AG04449 (cell line): ENCODE data around the gene LILRA5.
"Not testable (repeated sequence)": the region's sequence is repeated elsewhere in the genome, so short reads cannot be mapped to it uniquely, and the experiment has no call there.

Experiments
- CTCF ChIA-PET: fragments of 350-600 bp; formaldehyde crosslinking; extraction: SDS; loops from one replicate; lab custom pipeline; 2021; ENCODE audit warnings: antibody characterized with exemption; lab: Yijun Ruan, JAX
- POLR2A ChIA-PET: fragments of 400-600, 350-600 bp; formaldehyde crosslinking; extraction: SDS; loops from one replicate; lab custom pipeline; 2020; ENCODE audit warnings: antibody characterized with exemption, inconsistent platforms; lab: Yijun Ruan, JAX
- DNase-seq: peaks from one replicate; pipeline ENCODE4 v3.0.0-alpha.2; 2010; ENCODE audit warnings: low read depth, low spot score
- H3K4me3 ChIP-seq: 2 replicates; pipeline ENCODE4 v1.5.1; 2011; ENCODE audit warnings: low read depth, mild to moderate bottlenecking, control low read depth, low read length
- TF ChIP-seq, protein P1 (sequence below): IDR thresholded peaks from one replicate; pipeline ENCODE4 v1.5.1; 2011; ENCODE audit warnings: mild to moderate bottlenecking, moderate library complexity, low read length, control low read depth, inconsistent platforms; ENCODE audit not compliant: insufficient read depth; ENCODE audit errors: missing control alignments

Gene LILRA5

GRCh38 chr19:54325631-54326030 lies 12.7 kb upstream of the LILRA5 start:
- no peak for DNase-seq
- TF ChIP-seq, protein P1, sequence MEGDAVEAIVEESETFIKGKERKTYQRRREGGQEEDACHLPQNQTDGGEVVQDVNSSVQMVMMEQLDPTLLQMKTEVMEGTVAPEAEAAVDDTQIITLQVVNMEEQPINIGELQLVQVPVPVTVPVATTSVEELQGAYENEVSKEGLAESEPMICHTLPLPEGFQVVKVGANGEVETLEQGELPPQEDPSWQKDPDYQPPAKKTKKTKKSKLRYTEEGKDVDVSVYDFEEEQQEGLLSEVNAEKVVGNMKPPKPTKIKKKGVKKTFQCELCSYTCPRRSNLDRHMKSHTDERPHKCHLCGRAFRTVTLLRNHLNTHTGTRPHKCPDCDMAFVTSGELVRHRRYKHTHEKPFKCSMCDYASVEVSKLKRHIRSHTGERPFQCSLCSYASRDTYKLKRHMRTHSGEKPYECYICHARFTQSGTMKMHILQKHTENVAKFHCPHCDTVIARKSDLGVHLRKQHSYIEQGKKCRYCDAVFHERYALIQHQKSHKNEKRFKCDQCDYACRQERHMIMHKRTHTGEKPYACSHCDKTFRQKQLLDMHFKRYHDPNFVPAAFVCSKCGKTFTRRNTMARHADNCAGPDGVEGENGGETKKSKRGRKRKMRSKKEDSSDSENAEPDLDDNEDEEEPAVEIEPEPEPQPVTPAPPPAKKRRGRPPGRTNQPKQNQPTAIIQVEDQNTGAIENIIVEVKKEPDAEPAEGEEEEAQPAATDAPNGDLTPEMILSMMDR, result no peak
- POLR2A ChIA-PET, result no interaction called here
- H3K4me3 ChIP-seq, result no peak overlapping the region
- CTCF ChIA-PET, result interaction anchor here (1.6 to 2.5 kb wide), 2 partner anchors 25 to 65 kb away, joined by 4 to 9 read pairs; no protein-coding TSS in a partner anchor

DNA sequence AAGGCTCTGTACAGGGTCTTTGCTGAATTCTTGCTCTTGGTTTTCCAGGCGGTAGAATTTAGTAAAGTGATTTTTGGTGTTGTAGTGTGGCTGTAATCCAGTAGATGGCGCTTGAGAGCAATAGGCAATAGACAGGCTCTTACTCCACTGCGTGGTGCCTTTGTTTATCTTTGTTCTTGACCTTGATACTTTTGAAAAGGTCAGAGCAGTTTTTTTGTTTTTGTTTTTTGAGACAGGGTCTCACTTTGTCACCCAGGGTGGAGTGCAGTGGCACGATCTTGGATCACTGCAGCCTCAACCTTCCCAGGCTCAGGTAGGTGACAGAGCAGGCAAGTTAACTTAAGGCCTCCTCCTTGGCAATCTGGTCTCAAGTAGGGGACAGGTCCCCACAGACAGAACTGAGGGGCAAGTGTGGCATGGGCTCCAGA lies 12.2 kb upstream of the LILRA5 start:
- ChIA-PET POLR2A (no interaction called here), CTCF (interaction anchor here (1.0 to 2.5 kb wide), 3 partner anchors 20 to 66 kb away, joined by 4 to 9 read pairs (median 4); no protein-coding TSS in a partner anchor)
- no peak overlapping the region for H3K4me3 ChIP-seq
- no peak for DNase-seq
- TF ChIP-seq, protein P1, result peak; percentile 55

- CTCF ChIA-PET, result interaction anchor here (2.5 kb wide), 1 partner anchor 67 kb away, joined by 9 read pairs; no protein-coding TSS in a partner anchor
- POLR2A ChIA-PET, result no interaction called here
- H3K4me3 ChIP-seq, result no peak overlapping the region
- DNase-seq, result no peak
- TF ChIP-seq, protein P1, result no peak
These were observed 11.1 kb upstream of the LILRA5 start for GRCh38 chr19:54324071-54324470.

- POLR2A ChIA-PET, DNase-seq, H3K4me3 ChIP-seq, CTCF ChIA-PET: not testable (repeated sequence)
These were observed 10.0 kb upstream of the LILRA5 start for GRCh38 chr19:54322934-54323333.

- CTCF ChIA-PET, result interaction anchor here (1.0 kb wide), 1 partner anchor 56 kb away, joined by 4 read pairs; no protein-coding TSS in a partner anchor
These were observed 9.3 kb upstream of the LILRA5 start for GRCh38 chr19:54322295-54322694.

DNA sequence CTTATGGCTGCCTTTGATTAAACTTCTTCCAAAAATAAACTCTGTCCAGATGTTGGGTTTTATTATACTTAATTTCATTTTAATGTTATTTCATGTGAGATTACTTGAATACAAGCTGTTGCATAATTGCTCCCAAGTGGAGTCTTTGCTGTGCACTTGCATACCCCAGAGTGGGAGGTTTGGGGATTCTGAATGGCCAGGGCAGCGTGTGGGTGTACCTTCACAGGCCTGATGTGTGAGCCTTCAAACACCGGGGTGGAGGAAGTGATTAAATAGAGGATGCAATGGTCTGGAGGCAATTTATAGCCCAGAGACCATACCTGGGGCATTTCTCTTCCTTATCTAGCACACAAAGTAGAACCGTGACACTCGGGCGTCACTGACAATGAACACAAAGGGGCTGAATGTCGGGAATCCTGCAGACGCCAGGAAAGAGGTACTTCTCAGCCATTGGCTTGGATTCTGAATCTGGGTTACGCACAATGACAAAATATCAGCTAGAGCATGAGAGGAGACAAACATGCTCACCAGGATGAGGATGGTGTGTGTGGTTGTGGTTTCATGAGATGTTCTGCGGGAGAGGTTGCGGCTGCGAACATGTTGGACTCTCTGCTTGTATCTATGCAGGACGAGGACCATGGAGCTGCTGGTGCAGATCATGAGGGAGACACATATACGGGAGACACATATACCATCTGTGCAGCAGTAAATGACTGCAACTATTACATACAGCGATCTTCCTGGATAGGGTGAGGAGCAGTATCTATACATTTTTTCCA lies 7.1 kb upstream of the LILRA5 start:
- TF ChIP-seq, protein P1, result no peak
- H3K4me3 ChIP-seq, result no peak overlapping the region
- ChIA-PET CTCF (no interaction called here), POLR2A (no interaction called here)
- no peak for DNase-seq

More at GRCh38 chr19:54322295-54322694, 9.3 kb upstream of the LILRA5 start:
- H3K4me3 ChIP-seq, POLR2A ChIA-PET, DNase-seq: not testable (repeated sequence)

DNA sequence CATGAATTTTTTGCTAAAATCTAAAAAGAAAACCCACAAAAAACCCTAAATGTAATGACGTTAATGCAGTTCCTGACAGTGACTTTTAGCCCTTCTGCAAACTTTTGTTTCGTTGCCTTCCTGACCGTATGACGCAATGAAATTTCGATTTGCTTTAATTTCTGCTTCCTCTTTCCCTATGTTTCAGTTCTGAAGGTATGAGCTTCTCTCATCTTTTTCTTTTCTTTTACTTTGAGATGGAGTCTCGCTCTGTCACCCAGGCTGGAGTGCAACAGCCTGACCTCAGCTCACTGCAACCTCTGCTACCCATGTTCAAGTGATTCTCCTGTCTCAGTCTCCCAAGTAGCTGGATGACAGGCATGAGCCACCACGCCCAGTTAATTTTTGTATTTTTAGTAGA lies 6.1 kb upstream of the LILRA5 start:
- DNase-seq, result no peak
- TF ChIP-seq, protein P1, result no peak
- POLR2A ChIA-PET, result no interaction called here
- no peak overlapping the region for H3K4me3 ChIP-seq
- CTCF ChIA-PET, result no interaction called here
